ENCODE data around the gene EPHB2.

EPHB2 gene

DNA sequence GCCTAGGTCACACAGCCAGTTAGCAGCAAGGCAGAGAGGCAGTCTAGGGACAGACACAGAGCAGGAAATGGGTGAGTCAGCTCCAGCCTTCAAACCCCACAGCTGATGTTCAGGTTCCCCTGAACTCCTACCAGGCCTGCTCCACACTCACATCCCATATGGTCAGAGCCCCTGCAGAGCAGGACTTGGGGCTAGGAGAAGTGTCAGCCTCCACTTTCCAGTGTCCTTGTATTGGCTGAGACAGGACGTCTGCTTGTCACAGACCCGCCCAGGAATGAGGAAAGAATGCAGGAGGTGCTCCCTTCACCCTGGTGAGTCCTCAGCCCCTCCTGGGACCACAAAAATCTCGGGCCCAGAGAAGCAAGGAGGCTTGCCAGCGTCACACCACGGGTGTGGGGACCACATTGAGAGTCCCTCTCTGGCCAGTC, 169.5 kb downstream of the EPHB2 start:
- DNase-seq (ENCODE audit: low read depth in 2 of 2): no peak

DNA sequence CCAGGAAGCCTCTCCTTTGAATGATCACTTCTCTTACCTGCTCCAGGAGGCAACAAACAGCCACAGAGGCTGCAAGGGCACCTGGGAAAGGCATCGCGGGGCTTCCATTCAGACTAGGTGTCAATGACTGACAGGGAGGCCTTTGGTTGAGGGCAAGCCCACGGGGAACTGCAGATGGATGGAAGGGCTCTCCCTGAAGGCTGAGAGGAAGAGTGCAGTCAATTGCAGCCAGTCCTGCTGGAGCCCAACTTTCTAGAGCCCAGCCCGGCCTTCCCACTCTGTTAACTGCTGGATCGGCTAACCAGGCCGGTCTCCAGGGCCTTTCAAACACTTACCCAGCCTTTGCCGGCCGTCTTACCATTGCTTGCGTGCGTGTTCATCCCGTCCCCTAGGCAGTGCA, 172.8 kb downstream of the EPHB2 start:
- DNase-seq (ENCODE audit: low read depth in 2 of 2): no peak

DNA sequence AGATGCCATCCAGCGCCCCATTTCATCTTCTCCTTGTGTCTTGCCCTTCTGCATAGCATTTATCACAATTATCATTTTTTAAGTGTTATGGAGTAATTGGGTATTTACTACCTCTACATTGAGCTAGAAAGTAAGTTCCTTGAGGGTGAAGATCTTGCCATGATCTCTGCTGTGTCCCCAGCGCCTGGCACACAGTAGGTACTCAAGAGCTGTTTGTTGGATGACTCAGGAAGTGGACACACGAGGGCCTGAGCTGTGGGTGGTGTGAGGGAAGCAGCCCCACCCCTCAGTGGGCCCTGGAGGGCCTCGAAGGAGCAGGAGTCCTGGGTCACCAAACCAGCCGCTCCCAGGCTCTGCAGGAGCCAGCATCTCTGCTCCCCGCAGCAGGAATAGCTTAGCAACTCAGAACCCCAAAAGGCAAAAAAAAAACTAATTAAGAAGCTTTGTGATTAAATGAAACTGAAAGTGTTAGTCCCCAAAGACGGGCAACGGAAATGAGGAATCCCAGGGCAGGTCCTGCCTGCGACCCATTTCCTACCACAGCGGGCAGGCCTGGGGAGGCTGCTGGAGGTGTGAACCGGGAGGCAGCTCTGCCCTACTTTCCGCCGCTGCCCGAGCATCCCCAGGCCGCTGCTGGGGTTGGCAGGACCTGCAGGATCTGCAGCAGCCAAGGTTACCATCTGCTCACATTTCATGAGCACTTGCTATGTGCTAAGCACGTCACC, 174.3 kb downstream of the EPHB2 start:
- DNase-seq (ENCODE audit: low read depth in 2 of 2): no peak

DNA sequence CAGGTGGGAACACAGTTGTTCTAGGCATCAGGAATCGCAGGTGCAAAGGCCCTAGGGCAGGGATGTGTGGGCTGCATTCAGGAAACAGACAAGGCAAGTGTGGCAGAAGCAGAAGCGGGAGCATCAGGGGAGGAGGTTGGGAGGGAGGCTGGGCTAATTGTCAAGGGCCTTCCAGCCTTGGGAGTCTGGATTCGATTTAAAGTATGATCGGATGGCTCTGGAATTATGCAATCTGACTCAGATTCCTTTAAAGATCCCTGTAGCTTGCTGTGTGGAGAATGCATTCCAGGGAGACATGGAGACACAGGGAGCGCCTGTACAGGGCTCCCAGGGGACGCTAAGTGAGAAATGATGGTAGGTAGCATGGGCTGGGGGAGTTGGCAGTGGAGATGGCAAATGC, 175.6 kb downstream of the EPHB2 start:
- DNase-seq (ENCODE audit: low read depth in 2 of 2): no peak

DNA sequence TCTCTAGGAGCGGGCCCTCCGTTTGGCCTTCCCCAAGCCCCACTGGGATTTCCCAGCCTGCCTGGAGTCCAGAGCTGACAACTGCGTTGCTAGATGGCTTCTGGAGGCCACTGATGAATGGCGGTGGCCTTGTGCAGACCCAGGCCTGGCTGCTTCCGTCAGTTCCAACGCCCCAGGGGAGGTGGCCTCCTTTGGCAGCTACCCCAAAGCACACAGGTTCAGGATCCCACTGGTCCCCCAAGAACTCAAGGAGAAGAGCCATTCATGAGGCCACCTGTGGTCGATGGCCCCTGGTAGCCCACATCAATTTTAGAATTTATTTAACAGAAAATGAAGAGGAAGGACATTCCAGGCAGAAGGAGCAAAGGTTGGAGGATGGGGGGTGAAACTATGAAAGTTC, 176.9 kb downstream of the EPHB2 start:
- DNase-seq (ENCODE audit: low read depth in 2 of 2): no peak

DNA sequence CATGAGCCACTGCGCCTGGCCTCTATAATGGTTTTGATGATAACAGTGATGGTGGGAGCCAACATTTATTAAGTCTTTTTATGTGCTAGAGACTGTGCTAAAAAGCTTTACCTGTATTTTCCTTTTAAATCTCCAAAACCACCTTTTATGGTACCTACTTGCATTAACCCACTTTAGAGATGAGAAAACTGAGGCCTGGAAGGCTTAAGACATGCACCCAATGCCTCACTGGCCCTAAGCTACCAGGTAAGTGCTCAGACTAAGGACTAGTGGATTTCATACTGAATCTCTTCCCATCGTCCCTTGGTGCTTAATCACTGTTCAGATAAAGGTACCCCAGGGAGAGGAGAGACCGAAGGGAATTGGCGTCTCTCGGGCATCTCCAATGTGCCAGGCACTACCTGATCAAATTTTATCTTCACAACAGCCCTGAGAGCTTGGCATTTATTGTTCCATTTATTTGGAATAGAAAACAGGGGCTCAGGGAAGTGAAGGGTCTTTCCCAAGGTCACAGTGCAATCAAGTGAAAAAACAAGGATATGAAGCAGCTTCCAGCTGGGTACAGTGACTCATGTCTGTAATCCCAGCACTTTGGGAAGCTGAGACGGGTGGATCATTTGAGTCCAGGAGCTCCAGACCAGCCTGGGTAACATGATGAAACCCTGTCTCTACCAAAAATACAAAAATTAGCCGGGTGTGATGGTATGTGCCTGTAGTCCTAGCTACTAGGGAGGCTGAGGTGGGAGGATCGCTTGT, 177.9 kb downstream of the EPHB2 start:
- DNase-seq (ENCODE audit: low read depth in 2 of 2): no peak

DNA sequence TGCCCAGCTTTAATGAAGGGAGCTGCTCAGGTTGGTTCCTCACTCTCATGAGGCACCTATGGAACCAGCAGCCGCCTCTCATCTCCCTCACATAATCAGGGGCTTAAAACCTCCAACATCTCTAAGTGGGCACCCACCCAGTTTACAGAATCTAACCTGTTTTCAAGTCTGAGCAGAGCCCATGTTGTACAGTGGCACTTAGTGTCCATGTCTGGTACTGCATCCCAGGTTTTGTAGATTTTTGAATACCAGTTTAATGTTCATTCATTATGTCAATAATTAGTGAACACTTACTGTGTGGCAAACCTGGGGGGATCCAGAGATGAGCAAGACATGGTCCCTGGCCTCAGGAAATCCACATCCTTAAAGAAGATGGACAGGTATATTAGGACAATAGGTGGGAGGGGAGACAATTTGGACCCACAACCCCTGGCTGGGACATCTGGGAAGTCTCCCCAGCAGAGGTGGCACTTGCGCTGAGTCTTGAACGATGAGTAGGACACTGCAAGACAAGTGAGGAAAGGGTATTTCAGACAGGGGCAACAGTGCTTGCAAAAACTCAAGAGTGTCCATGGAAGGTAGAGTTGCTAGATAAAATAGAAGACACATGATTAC, 178.7 kb downstream of the EPHB2 start:
- no peak for DNase-seq (ENCODE audit: low read depth in 2 of 2)

DNA sequence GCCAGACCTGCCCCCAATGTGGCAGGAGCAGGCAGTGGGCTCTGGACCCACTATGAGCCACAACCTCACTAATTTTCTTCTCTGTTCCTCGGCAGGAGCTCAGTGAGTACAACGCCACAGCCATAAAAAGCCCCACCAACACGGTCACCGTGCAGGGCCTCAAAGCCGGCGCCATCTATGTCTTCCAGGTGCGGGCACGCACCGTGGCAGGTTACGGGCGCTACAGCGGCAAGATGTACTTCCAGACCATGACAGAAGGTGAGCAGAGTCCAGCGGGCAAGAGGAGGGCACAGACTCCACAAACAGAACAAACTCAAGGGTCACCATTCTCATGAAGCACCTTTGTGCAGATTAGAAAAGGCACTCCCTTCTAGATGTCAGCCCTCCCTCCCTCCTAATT, 182.2 kb downstream of the EPHB2 start:
- DNase-seq (ENCODE audit: low read depth in 2 of 2): no peak

DNA sequence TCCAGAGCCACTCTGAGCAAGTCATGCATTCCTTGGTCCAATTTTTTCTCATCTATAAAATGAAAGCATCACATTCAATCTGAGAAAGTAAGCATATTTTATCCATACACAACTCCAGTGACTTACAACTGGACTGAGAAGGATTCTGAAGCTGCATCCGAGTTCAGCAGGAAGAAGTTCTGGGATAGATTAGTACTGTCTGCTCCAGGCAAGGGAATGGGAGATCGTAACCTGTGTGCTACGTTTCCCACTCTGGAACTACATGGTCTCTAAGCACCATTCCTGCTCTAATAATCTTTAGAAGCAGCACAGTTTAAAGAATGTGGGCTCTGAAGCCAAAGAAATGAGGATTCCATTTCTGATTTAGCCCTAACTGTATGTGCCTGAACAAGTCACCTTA, 182.7 kb downstream of the EPHB2 start:
- no peak for DNase-seq (ENCODE audit: low read depth in 2 of 2)

DNA sequence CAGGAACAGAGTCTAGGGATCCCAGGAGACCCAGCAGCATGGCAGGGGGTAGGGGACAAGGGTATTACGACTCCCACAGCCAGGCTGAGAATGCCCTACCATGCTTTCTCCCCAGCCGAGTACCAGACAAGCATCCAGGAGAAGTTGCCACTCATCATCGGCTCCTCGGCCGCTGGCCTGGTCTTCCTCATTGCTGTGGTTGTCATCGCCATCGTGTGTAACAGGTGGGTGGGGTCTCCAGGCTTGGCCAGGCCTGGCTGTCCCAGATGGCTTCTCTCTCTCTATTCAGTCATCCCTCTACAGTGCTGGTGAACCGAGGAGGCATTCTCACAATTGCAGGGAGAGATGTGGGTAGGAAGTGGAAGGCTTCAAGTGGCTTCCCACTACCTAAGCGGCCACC, 184.7 kb downstream of the EPHB2 start:
- DNase-seq (ENCODE audit: low read depth in 2 of 2): no peak

DNA sequence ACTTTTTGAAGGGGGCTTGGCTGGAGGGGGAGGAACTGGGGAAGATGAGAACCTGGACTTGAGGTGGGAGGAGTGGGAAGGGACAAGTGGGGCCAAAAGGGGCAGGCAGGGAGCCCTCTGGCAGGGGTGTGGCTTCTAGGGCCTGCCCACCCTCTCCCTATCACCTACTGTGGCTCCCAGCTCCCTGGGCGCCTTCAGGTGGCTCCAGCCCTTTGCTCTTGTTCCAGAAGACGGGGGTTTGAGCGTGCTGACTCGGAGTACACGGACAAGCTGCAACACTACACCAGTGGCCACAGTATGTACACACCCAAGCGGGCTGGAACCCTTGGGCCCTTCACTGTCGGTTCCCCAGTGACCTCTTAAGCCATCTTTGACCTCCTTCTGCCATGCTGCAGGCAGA, 185.5 kb downstream of the EPHB2 start:
- DNase-seq (ENCODE audit: low read depth in 2 of 2): no peak

DNA sequence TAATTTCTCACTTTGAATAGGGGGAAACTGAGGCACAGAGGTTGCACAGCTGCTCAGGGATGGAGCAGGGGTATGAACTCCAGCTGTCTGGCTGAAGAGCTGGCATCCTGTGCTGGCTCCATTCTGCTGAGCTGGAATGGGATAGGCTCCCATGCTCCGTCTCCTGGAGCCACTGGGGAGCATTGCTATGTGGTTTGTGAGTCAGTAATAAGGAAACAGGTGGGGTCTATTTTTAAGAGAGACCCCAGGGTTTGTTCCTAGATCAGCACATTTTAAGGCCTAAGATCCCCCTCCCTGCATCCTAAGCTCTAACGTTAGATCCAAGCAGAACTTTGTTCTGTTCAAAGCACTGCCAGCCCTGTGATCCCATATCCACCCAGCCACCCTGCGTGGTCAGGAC, 189.8 kb downstream of the EPHB2 start:
- no peak for DNase-seq (ENCODE audit: low read depth in 2 of 2)

DNA sequence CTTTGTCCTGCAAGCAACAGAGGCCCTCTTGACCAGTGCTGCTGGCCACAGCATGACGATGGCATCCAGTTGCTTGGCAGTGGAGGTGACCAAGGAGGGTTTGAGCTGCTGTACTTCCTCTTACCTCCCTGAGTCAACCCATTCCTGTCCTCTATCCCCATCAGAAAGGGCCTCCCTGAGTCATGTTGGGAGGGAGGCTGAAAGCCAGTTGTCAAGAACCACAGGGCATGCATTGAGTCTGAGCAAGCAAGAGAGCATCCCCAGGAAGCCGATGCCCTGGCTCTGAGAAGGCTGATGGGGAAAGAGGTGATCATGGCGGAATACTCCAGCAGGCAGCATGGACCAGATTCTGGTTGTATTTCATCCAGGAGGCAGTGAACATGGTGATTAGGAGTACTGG, 192.5 kb downstream of the EPHB2 start:
- no peak for DNase-seq (ENCODE audit: low read depth in 2 of 2)

DNA sequence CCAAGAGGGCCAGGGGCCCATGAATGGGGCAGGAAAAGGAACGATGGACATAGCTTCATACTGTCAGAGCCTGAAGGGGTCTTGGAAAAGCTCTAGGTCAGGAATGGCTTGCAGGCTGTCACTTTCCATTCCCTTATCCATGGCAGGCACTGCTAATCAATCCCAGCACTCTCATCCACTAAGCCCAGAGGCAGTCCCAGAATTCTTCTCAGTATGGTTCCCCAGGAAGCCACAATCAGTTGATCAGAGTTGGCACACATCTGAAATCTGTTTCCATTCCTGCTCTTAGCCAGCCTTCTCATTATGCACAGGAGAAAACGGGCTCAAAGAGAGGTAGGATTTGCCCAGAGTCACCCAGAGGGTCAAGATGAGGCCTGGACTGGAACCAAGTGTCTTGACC, 196.3 kb downstream of the EPHB2 start:
- no peak for DNase-seq (ENCODE audit: low read depth in 2 of 2)

DNA sequence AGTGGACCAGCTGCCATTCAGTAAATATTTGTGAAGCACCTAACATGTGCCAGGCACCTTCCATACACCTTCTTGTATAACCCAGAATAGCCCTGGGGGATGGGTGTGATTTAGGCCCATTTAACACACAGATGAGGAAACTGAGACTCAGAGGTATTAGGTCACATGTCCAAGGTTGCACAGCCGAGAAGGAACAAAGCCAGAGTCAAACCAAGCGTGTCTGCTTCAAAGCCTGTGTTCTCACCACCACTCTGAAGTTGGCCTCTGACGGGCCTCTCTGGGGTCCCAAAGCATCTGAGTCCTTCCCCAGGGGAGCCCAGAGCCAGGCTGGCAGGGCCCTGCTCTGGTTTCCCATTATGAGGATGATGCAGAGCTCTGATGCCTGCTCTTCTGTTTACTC, 196.9 kb downstream of the EPHB2 start:
- no peak for DNase-seq (ENCODE audit: low read depth in 2 of 2)

DNA sequence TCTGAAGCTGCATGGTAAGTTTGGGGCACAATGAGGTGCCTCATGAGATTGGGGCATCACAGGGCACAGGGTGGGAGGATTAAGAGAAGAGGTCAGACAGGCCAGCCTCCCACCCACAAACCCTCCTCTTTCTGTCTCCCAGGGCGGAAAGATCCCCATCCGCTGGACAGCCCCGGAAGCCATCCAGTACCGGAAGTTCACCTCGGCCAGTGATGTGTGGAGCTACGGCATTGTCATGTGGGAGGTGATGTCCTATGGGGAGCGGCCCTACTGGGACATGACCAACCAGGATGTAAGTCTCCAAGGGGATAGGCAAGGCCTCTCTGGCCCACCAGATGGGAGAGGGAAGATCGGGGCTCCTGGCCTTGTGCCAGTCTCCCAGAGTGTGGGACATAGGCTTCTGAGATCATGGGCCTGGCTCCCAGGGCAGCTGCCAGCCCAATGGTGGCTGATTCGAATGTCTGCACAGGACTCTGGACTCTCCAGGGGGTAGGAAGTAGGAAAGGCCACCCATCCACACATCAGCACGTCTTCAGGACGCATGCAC, 198.3 kb downstream of the EPHB2 start:
- DNase-seq (ENCODE audit: low read depth in 2 of 2): no peak

DNA sequence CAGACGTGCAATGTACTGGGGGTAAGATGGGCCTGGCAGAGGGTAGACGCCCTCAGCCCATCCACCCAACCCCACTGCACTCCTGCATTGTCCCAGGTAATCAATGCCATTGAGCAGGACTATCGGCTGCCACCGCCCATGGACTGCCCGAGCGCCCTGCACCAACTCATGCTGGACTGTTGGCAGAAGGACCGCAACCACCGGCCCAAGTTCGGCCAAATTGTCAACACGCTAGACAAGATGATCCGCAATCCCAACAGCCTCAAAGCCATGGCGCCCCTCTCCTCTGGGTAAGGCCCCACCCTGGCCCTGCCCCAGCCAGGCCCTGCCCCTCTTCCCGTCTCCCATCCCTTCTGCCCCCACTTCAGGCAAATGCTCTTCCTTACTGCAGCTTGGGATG, 199.6 kb downstream of the EPHB2 start:
- no peak for DNase-seq (ENCODE audit: low read depth in 2 of 2)

DNA sequence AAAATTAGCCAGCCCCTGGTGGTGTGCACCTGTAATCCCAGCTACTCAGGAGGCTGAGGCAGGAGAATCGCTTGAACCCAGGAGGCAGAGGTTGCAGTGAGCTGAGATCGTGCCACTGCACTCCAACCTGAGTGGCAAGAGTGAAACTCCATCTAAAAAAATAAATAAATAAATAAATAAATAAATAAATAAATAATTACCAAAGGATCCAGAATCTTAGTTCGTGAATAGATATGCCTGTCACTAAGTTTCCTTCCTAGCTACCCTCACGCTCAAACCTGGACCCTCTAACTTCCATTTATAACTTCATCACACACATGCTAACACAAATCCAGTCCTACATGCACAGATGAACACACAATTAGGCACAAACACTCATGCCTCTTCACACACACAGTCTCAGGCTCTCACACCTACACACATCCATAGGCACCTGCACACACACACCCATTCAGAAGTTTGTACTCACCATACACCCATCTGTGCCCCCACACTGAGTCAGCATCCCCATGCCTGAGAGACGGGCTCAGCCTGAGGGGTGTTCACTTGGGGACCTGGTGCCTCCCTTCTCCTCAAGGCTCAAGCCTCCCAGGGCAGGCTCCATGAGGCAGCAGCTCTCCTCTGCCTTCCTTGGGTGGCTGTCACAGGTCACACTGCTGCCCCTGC, 200.5 kb downstream of the EPHB2 start:
- no peak for DNase-seq (ENCODE audit: low read depth in 2 of 2)

DNA sequence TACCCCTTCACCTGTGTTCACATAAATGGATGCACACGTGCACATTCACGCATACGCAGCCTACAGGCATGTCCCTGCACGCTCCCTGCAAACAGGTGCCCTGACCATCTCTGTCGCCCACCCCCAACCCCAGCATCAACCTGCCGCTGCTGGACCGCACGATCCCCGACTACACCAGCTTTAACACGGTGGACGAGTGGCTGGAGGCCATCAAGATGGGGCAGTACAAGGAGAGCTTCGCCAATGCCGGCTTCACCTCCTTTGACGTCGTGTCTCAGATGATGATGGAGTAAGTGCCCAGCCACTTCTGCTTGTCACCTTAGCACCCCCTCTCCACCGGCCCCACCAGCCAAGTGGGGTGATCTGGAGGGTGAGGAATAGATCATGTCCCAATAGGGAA, 201.7 kb downstream of the EPHB2 start:
- no peak for DNase-seq (ENCODE audit: low read depth in 2 of 2)

DNA sequence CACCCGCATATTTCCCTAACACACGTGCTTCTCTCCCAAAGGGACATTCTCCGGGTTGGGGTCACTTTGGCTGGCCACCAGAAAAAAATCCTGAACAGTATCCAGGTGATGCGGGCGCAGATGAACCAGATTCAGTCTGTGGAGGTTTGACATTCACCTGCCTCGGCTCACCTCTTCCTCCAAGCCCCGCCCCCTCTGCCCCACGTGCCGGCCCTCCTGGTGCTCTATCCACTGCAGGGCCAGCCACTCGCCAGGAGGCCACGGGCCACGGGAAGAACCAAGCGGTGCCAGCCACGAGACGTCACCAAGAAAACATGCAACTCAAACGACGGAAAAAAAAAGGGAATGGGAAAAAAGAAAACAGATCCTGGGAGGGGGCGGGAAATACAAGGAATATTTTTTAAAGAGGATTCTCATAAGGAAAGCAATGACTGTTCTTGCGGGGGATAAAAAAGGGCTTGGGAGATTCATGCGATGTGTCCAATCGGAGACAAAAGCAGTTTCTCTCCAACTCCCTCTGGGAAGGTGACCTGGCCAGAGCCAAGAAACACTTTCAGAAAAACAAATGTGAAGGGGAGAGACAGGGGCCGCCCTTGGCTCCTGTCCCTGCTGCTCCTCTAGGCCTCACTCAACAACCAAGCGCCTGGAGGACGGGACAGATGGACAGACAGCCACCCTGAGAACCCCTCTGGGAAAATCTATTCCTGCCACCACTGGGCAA, 202.9 kb downstream of the EPHB2 start:
- no peak for DNase-seq (ENCODE audit: low read depth in 2 of 2)

DNA sequence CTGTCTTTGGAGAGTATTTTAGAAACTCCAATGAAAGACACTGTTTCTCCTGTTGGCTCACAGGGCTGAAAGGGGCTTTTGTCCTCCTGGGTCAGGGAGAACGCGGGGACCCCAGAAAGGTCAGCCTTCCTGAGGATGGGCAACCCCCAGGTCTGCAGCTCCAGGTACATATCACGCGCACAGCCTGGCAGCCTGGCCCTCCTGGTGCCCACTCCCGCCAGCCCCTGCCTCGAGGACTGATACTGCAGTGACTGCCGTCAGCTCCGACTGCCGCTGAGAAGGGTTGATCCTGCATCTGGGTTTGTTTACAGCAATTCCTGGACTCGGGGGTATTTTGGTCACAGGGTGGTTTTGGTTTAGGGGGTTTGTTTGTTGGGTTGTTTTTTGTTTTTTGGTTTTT, 203.5 kb downstream of the EPHB2 start:
- DNase-seq (ENCODE audit: low read depth in 2 of 2): no peak

All from stimulated activated CD4-positive, alpha-beta T cell treated with anti-CD3 and anti-CD28 coated beads, Interleukin-1b, Interleukin-23, amount 100 ng/mL, for 1 hour (primary cell).